ENCODE results near the gene PACS1. TPM values are rescaled to one million over a fixed set of nuclear protein-coding genes. Genes with fewer than 3 reads are reported as not detected.

The PACS1 gene
- polyA plus RNA-seq, 3 donors = 8.1 to 36.8 (median 12.4) TPM

GRCh38 chr11:66247295-66247694 lies 177.2 kb downstream of the PACS1 start:
- intact Hi-C loops (cut with micrococcal nuclease) = no loop called here
- H3K4me3 Mint-ChIP-seq = no peak overlapping the region
- peaks cover 53 to 56% of the 10 kb centered on the region in 2 donors for H3K36me3 Mint-ChIP-seq
- H3K27me3 ChIP-seq (ENCODE audit: control insufficient read depth in 2 of 2, insufficient read depth in 2 of 2, low read length in 2 of 2) = no peaks in the 10 kb centered on the region
- no peaks in the 10 kb centered on the region for H4K20me1 ChIP-seq (ENCODE audit: insufficient read depth, low read length)
- no peaks in the 10 kb centered on the region for H3K9me3 ChIP-seq (replicated peaks in 1 of 2; ENCODE audit: control insufficient read depth in 1 of 2, insufficient read depth in 1 of 2, low read length in 2 of 2)
- 100% methylated on average over 3 of the region's 4 CpGs for WGBS (ENCODE audit: insufficient coverage)
- peaks cover 22 to 44% of the 10 kb centered on the region in 2 donors for H3K36me3 ChIP-seq (replicated peaks in 1 of 2; ENCODE audit: control insufficient read depth in 1 of 2, insufficient read depth in 2 of 2, low read length in 2 of 2)
- H3K4me1 ChIP-seq (ENCODE audit: control insufficient read depth in 1 of 2, insufficient read depth in 2 of 2, low read length in 2 of 2) = no peaks in the 10 kb centered on the region
- H3K27me3 Mint-ChIP-seq (ENCODE audit: low read depth in 3 of 3) = peaks cover 0 to 3% (median 1%) of the 10 kb centered on the region in 3 donors
- DNase-seq = no peak
- H3K4me3 ChIP-seq (replicated peaks in 1 of 3; ENCODE audit: low read depth in 2 of 3, low read length in 3 of 3) = no peak overlapping the region
- no peak overlapping the region for H3K27ac ChIP-seq (ENCODE audit: low read depth in 1 of 2, low read length in 2 of 2)
- no peaks in the 10 kb centered on the region for H3K79me2 ChIP-seq (ENCODE audit: insufficient read depth, low read length)
- no peak overlapping the region for H3K9ac ChIP-seq (ENCODE audit: insufficient read depth, low read length, poor library complexity, severe bottlenecking)
- H3K9me3 Mint-ChIP-seq = no peaks in the 10 kb centered on the region
- H2AFZ ChIP-seq (ENCODE audit: insufficient read depth, low read depth, low read length, poor library complexity, severe bottlenecking) = no peak overlapping the region
- no peak for TF ChIP-seq CTCF (IDR thresholded peaks at IDR 0.05)
- no peaks in the 10 kb centered on the region for H3K4me1 Mint-ChIP-seq
- H3K27ac Mint-ChIP-seq = no peak overlapping the region
- H3K4me2 ChIP-seq (replicated peaks; ENCODE audit: extremely low read depth, low read length, poor library complexity, severe bottlenecking) = no peak overlapping the region

GRCh38 chr11:66247801-66248200 lies 177.7 kb downstream of the PACS1 start:
- Histone ChIP-seq H4K20me1 (ENCODE audit: insufficient read depth, low read length) (no peaks in the 10 kb centered on the region), H3K4me3 (replicated peaks in 1 of 3; ENCODE audit: low read depth in 2 of 3, low read length in 3 of 3) (no peak overlapping the region), H3K27ac (ENCODE audit: low read depth in 1 of 2, low read length in 2 of 2) (no peak overlapping the region), H3K9me3 (replicated peaks in 1 of 2; ENCODE audit: control insufficient read depth in 1 of 2, insufficient read depth in 1 of 2, low read length in 2 of 2) (no peaks in the 10 kb centered on the region), H3K4me2 (replicated peaks; ENCODE audit: extremely low read depth, low read length, poor library complexity, severe bottlenecking) (no peak overlapping the region), H3K27me3 (ENCODE audit: control insufficient read depth in 2 of 2, insufficient read depth in 2 of 2, low read length in 2 of 2) (no peaks in the 10 kb centered on the region), H3K9ac (ENCODE audit: insufficient read depth, low read length, poor library complexity, severe bottlenecking) (no peak overlapping the region), H3K79me2 (ENCODE audit: insufficient read depth, low read length) (no peaks in the 10 kb centered on the region), H2AFZ (ENCODE audit: insufficient read depth, low read depth, low read length, poor library complexity, severe bottlenecking) (no peak overlapping the region), H3K4me1 (ENCODE audit: control insufficient read depth in 1 of 2, insufficient read depth in 2 of 2, low read length in 2 of 2) (no peaks in the 10 kb centered on the region), H3K36me3 (replicated peaks in 1 of 2; ENCODE audit: control insufficient read depth in 1 of 2, insufficient read depth in 2 of 2, low read length in 2 of 2) (peaks cover 17 to 39% of the 10 kb centered on the region in 2 donors)
- WGBS (ENCODE audit: insufficient coverage) = 71% methylated on average over 2 of the region's 3 CpGs
- no peak for TF ChIP-seq CTCF (IDR thresholded peaks at IDR 0.05)
- Mint-ChIP-seq H3K27me3 (ENCODE audit: low read depth in 3 of 3) (peaks cover 0 to 5% (median 1%) of the 10 kb centered on the region in 3 donors), H3K9me3 (no peaks in the 10 kb centered on the region), H3K4me1 (no peaks in the 10 kb centered on the region), H3K27ac (no peak overlapping the region), H3K4me3 (no peak overlapping the region), H3K36me3 (peaks cover 48 to 52% of the 10 kb centered on the region in 2 donors)
- DNase-seq = no peak
- intact Hi-C loops (cut with micrococcal nuclease) = no loop called here
